HG02973 (cell line): ENCODE results near the gene P2RX3.
A peak's percentile ranks its signal among the peaks of the same experiment; 100 is the strongest.

ENCODE experiments used
- ATAC-seq: cut with Tn5 transposase; IDR thresholded peaks from one replicate; pipeline ENCODE4 v1.9.1; 2021; ENCODE audit warnings: moderate library complexity; ENCODE audit not compliant: unreplicated experiment

P2RX3 gene

GRCh38 chr11:57309106-57310059, 28.8 kb upstream of the P2RX3 start:
- ATAC-seq: no peak

GRCh38 chr11:57310091-57310490, 28.1 kb upstream of the P2RX3 start:
- no peak for ATAC-seq

GRCh38 chr11:57310630-57311086, 27.5 kb upstream of the P2RX3 start:
- ATAC-seq: no peak

GRCh38 chr11:57311109-57311936, 26.8 kb upstream of the P2RX3 start:
- ATAC-seq: peak; percentile 95

GRCh38 chr11:57312511-57313021, 25.6 kb upstream of the P2RX3 start:
- ATAC-seq: no peak

- no peak for ATAC-seq
These were observed 24.9 kb upstream of the P2RX3 start for GRCh38 chr11:57313071-57313787.

- no peak for ATAC-seq
These were observed 24.4 kb upstream of the P2RX3 start for GRCh38 chr11:57313788-57314135.

- no peak for ATAC-seq
These were observed 23.8 kb upstream of the P2RX3 start for GRCh38 chr11:57314221-57314973.

GRCh38 chr11:57315491-57315890, 22.7 kb upstream of the P2RX3 start:
- ATAC-seq: no peak

- no peak for ATAC-seq
These were observed 22.1 kb upstream of the P2RX3 start for GRCh38 chr11:57316017-57316416.

GRCh38 chr11:57318178-57318577, 20.0 kb upstream of the P2RX3 start:
- no peak for ATAC-seq

- no peak for ATAC-seq
These were observed 18.0 kb upstream of the P2RX3 start for GRCh38 chr11:57320067-57320718.

GRCh38 chr11:57320719-57321387, 17.3 kb upstream of the P2RX3 start:
- ATAC-seq: no peak

GRCh38 chr11:57321388-57322255, 16.5 kb upstream of the P2RX3 start:
- no peak for ATAC-seq

GRCh38 chr11:57322256-57323166, 15.6 kb upstream of the P2RX3 start:
- no peak for ATAC-seq

- ATAC-seq: no peak
These were observed 14.8 kb upstream of the P2RX3 start for GRCh38 chr11:57323167-57323854.

- no peak for ATAC-seq
These were observed 14.3 kb upstream of the P2RX3 start for GRCh38 chr11:57323855-57324153.
